Colonic mucosa (tissue), 4 donors: ENCODE measurements around the gene SHISA6. TPM values are rescaled to one million over a fixed set of nuclear protein-coding genes. Genes with fewer than 3 reads are reported as not detected.

ENCODE experiments used
- DNase-seq: peaks from one replicate; pipeline ENCODE4 v3.0.0-alpha.2; 2020
- H3K27ac ChIP-seq: fragments of 200-600 bp; one replicate; pipeline ENCODE4 v1.8.0; 2021
- H3K27me3 ChIP-seq: fragments of 200-600 bp; one replicate; pipeline ENCODE4 v1.8.0; 2021
- H3K36me3 ChIP-seq: fragments of 200-600 bp; one replicate; pipeline ENCODE4 v1.8.0; 2021
- H3K4me1 ChIP-seq: fragments of 200-600 bp; one replicate; pipeline ENCODE4 v1.8.0; 2021; ENCODE audit warnings: mild to moderate bottlenecking
- H3K4me3 ChIP-seq: fragments of 200-600 bp; one replicate; pipeline ENCODE4 v1.8.0; 2021
- H3K9ac ChIP-seq, 2 donors: one replicate each; pipeline ENCODE4 v1.7.0; 2013; ENCODE audit warnings: control low read depth in 2 of 2, low read depth in 2 of 2, low read length in 2 of 2
- H3K9me3 ChIP-seq: fragments of 200-600 bp; one replicate; pipeline ENCODE4 v1.8.0; 2021
- CTCF ChIP-seq: fragments of 200-600 bp; IDR thresholded peaks from one replicate; pipeline ENCODE4 v1.8.0; 2022; ENCODE audit warnings: antibody characterized with exemption, mild to moderate bottlenecking
- intact Hi-C: fragments of 100-400 bp; cut with DNase I; formaldehyde crosslinking; loops from one replicate; pipeline ENCODE4 v1.14.1; 2022
- total RNA-seq, 2 donors: library from RNA; stranded (reverse); fragmentation: NEBNext Ultra II Directional in 1 of 2; extraction: Animal tissue kit (Norgen Biotek cat#: 25700) in 1 of 2; gene quantifications; one replicate each; pipeline ENCODE4 v1.2.1, GENCODE V29; 2021
- donor health status: healthy.
- donor health status: DM: no; HTN: no; CAD: no.
- donor health status: DM: no; HTN: no; CAD: no.

SHISA6 gene
- total RNA-seq, 2 donors from 2014 or later, result 0.45 to 0.59 TPM

GRCh38 chr17:11610999-11611566, 370.1 kb downstream of the SHISA6 start:
- Histone ChIP-seq H3K36me3 (no peaks in the 10 kb centered on the region), H3K4me3 (no peak overlapping the region), H3K27ac (no peak overlapping the region), H3K4me1 (no peaks in the 10 kb centered on the region), H3K27me3 (no peaks in the 10 kb centered on the region), H3K9me3 (no peaks in the 10 kb centered on the region), H3K9ac (no peak overlapping the region)
- no peak for TF ChIP-seq CTCF
- no peak for DNase-seq
- intact Hi-C loops, result no loop called here

GRCh38 chr17:11612956-11613355, 371.9 kb downstream of the SHISA6 start:
- no peak for TF ChIP-seq CTCF
- Histone ChIP-seq H3K4me3 (no peak overlapping the region), H3K4me1 (no peaks in the 10 kb centered on the region), H3K27me3 (no peaks in the 10 kb centered on the region), H3K9me3 (no peaks in the 10 kb centered on the region), H3K27ac (no peak overlapping the region), H3K36me3 (no peaks in the 10 kb centered on the region), H3K9ac (no peak overlapping the region)
- no peak for DNase-seq
- intact Hi-C loops, result no loop called here
